H1 (cell line): Measurements from ENCODE around the gene IL22RA2. TPM values are rescaled to one million over a fixed set of nuclear protein-coding genes. Genes with fewer than 3 reads are reported as not detected.

Experiments used
- CTCF ChIA-PET: fragments of 300-600 bp; sonication (Branson Sonifier 250); formaldehyde crosslinking; loops from one replicate; lab custom pipeline; 2021; ENCODE audit not compliant: partially characterized antibody; lab: Charles Lee
- POLR2A ChIA-PET: fragments of 300-600 bp; sonication (Branson Sonifier 250); formaldehyde crosslinking; loops from one replicate; lab custom pipeline; 2021; ENCODE audit warnings: inconsistent platforms; ENCODE audit not compliant: partially characterized antibody; lab: Charles Lee
- DNase-seq, 2 experiments: peaks; one replicate each; pipeline versions ENCODE4 v3.0.0 to v3.0.0-alpha.2; 2010 to 2022; ENCODE audit warnings: low spot score in 2 of 2, low read depth in 1 of 2, mixed read lengths in 1 of 2
- FAIRE-seq: peaks from 2 replicates; lab custom pipeline; 2011; peaks lifted over from hg19 to GRCh38; lab: Jason Lieb, UNC
- H2AFZ ChIP-seq: 2 replicates; pipeline ENCODE4 v1.8.1; 2012; ENCODE audit warnings: low read length, inconsistent platforms
- H2AK5ac ChIP-seq: 2 replicates; pipeline ENCODE4 v1.6.1; 2013; ENCODE audit warnings: low read depth, low read length
- H2BK120ac ChIP-seq: replicated peaks from 2 replicates; pipeline ENCODE3; 2013; ENCODE audit warnings: low read depth, low read length, inconsistent platforms
- H2BK12ac ChIP-seq: 2 replicates; pipeline ENCODE4 v1.6.1; 2013; ENCODE audit warnings: low read depth, low read length
- H2BK15ac ChIP-seq: 2 replicates; pipeline ENCODE4 v1.6.1; 2013; ENCODE audit warnings: low read length
- H2BK20ac ChIP-seq: 2 replicates; pipeline ENCODE4 v1.6.1; 2013; ENCODE audit warnings: low read length
- H2BK5ac ChIP-seq: 2 replicates; pipeline ENCODE4 v1.6.1; 2013; ENCODE audit warnings: low read depth, low read length
- H3K14ac ChIP-seq: 2 replicates; pipeline ENCODE4 v1.6.1; 2013; ENCODE audit warnings: inconsistent platforms; ENCODE audit not compliant: insufficient read length
- H3K18ac ChIP-seq: 2 replicates; pipeline ENCODE4 v1.6.1; 2013; ENCODE audit warnings: low read length; ENCODE audit errors: extremely low read depth
- H3K23ac ChIP-seq: 2 replicates; pipeline ENCODE4 v1.6.1; 2013; ENCODE audit warnings: inconsistent platforms; ENCODE audit not compliant: insufficient read length
- H3K23me2 ChIP-seq: 2 replicates; pipeline ENCODE4 v1.6.1; 2013; ENCODE audit warnings: low read depth, low read length
- H3K27ac ChIP-seq: 2 replicates; pipeline ENCODE4 v1.6.1; 2011; ENCODE audit warnings: low read depth, low read length, inconsistent platforms
- H3K27me3 ChIP-seq, 4 experiments: replicated peaks in 1 of 4; 1 replicate in 1 of 4; 2 replicates in 3 of 4; pipeline versions ENCODE4 v1.6.1 to v1.8.1; 2011 to 2013; ENCODE audit warnings: low read length in 3 of 4, mild to moderate bottlenecking in 3 of 4, inconsistent platforms in 2 of 4, mixed read lengths in 2 of 4, moderate library complexity in 1 of 4; ENCODE audit not compliant: control insufficient read depth in 3 of 4, insufficient read depth in 3 of 4; ENCODE audit errors: extremely low read depth in 1 of 4
- H3K36me3 ChIP-seq, 4 experiments: 2 replicates each; pipeline versions ENCODE4 v1.6.1 to v1.8.1; 2011 to 2013; ENCODE audit warnings: mild to moderate bottlenecking in 4 of 4, low read length in 3 of 4, moderate library complexity in 2 of 4, control low read depth in 1 of 4, inconsistent platforms in 1 of 4; ENCODE audit not compliant: insufficient read depth in 4 of 4, control insufficient read depth in 2 of 4
- H3K4ac ChIP-seq: replicated peaks from 2 replicates; pipeline ENCODE3; 2013; ENCODE audit warnings: low read length, low read depth, mixed read lengths, inconsistent platforms; ENCODE audit not compliant: insufficient read length
- H3K4me1 ChIP-seq, 4 experiments: replicated peaks in 1 of 4; 1 replicate in 1 of 4; 2 replicates in 3 of 4; pipeline versions ENCODE4 v1.6.1 to v1.8.1; 2011 to 2013; ENCODE audit warnings: low read length in 3 of 4, inconsistent platforms in 2 of 4, mixed read lengths in 1 of 4; ENCODE audit not compliant: insufficient read depth in 4 of 4, control insufficient read depth in 3 of 4
- H3K4me2 ChIP-seq, 2 experiments: 2 replicates each; pipeline versions ENCODE4 v1.6.1 to v1.8.1; 2011 to 2013; ENCODE audit warnings: low read depth in 2 of 2, low read length in 2 of 2, control low read depth in 1 of 2, inconsistent platforms in 1 of 2, mild to moderate bottlenecking in 1 of 2; ENCODE audit not compliant: insufficient read depth in 1 of 2
- H3K4me3 ChIP-seq, 4 experiments: fragments of 200-600, 300-600 bp in 1 of 4; sonication (generic), shearing (Covaris generic), sonication (Bioruptor Twin) in 1 of 4; 2 replicates each; pipeline versions ENCODE4 v1.5.1 to v1.8.1; 2011 to 2016; ENCODE audit warnings: low read length in 4 of 4, low read depth in 3 of 4, control low read depth in 2 of 4, inconsistent platforms in 2 of 4, mild to moderate bottlenecking in 2 of 4, mixed read lengths in 1 of 4, moderate library complexity in 1 of 4; ENCODE audit not compliant: insufficient read depth in 2 of 4; ENCODE audit errors: extremely low read depth in 1 of 4
- H3K56ac ChIP-seq: replicated peaks from 2 replicates; pipeline ENCODE3; 2013; ENCODE audit warnings: low read depth, mild to moderate bottlenecking, mixed read lengths, low read length, inconsistent platforms; ENCODE audit not compliant: insufficient read length
- H3K79me1 ChIP-seq: 2 replicates; pipeline ENCODE4 v1.6.1; 2013; ENCODE audit warnings: low read depth, low read length, control low read depth
- H3K79me2 ChIP-seq, 2 experiments: 2 replicates each; pipeline versions ENCODE4 v1.6.1 to v1.8.1; 2012 to 2013; ENCODE audit warnings: low read length in 2 of 2, mild to moderate bottlenecking in 2 of 2, inconsistent platforms in 1 of 2; ENCODE audit not compliant: insufficient read depth in 2 of 2, control insufficient read depth in 1 of 2
- H3K9ac ChIP-seq, 4 experiments: replicated peaks in 1 of 4; 1 replicate in 1 of 4; 2 replicates in 3 of 4; pipeline versions ENCODE4 v1.6.1 to v1.8.1; 2011 to 2013; ENCODE audit warnings: low read depth in 3 of 4, low read length in 3 of 4, control low read depth in 2 of 4, mild to moderate bottlenecking in 2 of 4, moderate library complexity in 2 of 4, inconsistent platforms in 1 of 4; ENCODE audit errors: extremely low read depth in 1 of 4
- H3K9me3 ChIP-seq, 2 experiments: 2 replicates each; pipeline versions ENCODE4 v1.6.1 to v1.8.1; 2012 to 2013; ENCODE audit warnings: mild to moderate bottlenecking in 2 of 2, moderate library complexity in 2 of 2, control low read depth in 1 of 2, inconsistent platforms in 1 of 2, low read depth in 1 of 2, low read length in 1 of 2, mixed read lengths in 1 of 2; ENCODE audit not compliant: insufficient read depth in 2 of 2
- H4K20me1 ChIP-seq, 2 experiments: replicated peaks in 1 of 2; 2 replicates each; pipeline versions ENCODE3 to v1.8.1; 2011 to 2013; ENCODE audit warnings: inconsistent platforms in 2 of 2, low read length in 2 of 2, mild to moderate bottlenecking in 1 of 2; ENCODE audit not compliant: insufficient read depth in 2 of 2, control insufficient read depth in 1 of 2
- H4K5ac ChIP-seq: 2 replicates; pipeline ENCODE4 v1.6.1; 2013; ENCODE audit warnings: low read length, low read depth, mixed read lengths, inconsistent platforms; ENCODE audit not compliant: insufficient read length
- H4K8ac ChIP-seq: 2 replicates; pipeline ENCODE4 v1.8.0; 2013; ENCODE audit warnings: mild to moderate bottlenecking, moderate library complexity, low read length, inconsistent platforms; ENCODE audit not compliant: insufficient read depth; ENCODE audit errors: extremely low read depth
- H4K91ac ChIP-seq: replicated peaks from 2 replicates; pipeline ENCODE3; 2013; ENCODE audit warnings: low read length, mixed read lengths, inconsistent platforms; ENCODE audit not compliant: insufficient read length
- ATF3 ChIP-seq: IDR thresholded peaks from 2 replicates; pipeline ENCODE4 v1.6.1; 2011; ENCODE audit warnings: low read depth, mild to moderate bottlenecking, low read length; ENCODE audit not compliant: insufficient read depth
- CTCF ChIP-seq, 3 experiments: IDR thresholded peaks; 1 replicate in 2 of 3; 2 replicates in 1 of 3; pipeline versions ENCODE4 v1.5.1 to v1.6.1; 2011; ENCODE audit warnings: low read length in 3 of 3, mild to moderate bottlenecking in 3 of 3, inconsistent platforms in 2 of 3, low read depth in 1 of 3, moderate library complexity in 1 of 3; ENCODE audit not compliant: insufficient read depth in 1 of 3; ENCODE audit errors: control extremely low read depth in 1 of 3
- KDM4A ChIP-seq: IDR thresholded peaks from one replicate; pipeline ENCODE4 v1.7.1; 2012; ENCODE audit warnings: low read depth, mild to moderate bottlenecking, moderate library complexity, low read length, inconsistent platforms; ENCODE audit not compliant: severe bottlenecking
- SUZ12 ChIP-seq: fragments of 200-600 bp; sonication (generic); IDR thresholded peaks from 2 replicates; pipeline ENCODE4 v1.6.1; 2012; ENCODE audit warnings: mild to moderate bottlenecking, inconsistent platforms, low read length, moderate library complexity, mixed read lengths
- WGBS, 2 experiments: shearing (Covaris generic) in 1 of 2; methylation state at CpG; one replicate each; pipeline versions ENCODE4 v1.1.6 to v1.1.7; 2013 to 2015; ENCODE audit warnings: low lambda C conversion rate in 2 of 2, mixed read lengths in 2 of 2, inconsistent platforms in 1 of 2, low coverage in 1 of 2, missing lambda C conversion rate in 1 of 2; ENCODE audit not compliant: insufficient replicate concordance in 2 of 2, insufficient coverage in 1 of 2, insufficient read length in 1 of 2; ENCODE audit errors: extremely low coverage in 1 of 2, missing lambda C conversion rate in 1 of 2; 5-methylcytosine and 5-hydroxymethylcytosine counted together
- polyA plus RNA-seq, 7 experiments: library from polyadenylated mRNA; depleted of rRNA in 3 of 7; stranded (reverse) in 5 of 7; unstranded in 2 of 7; fragments of >200 nt in 5 of 7; fragments of 200-250 nt in 2 of 7; gene quantifications; 1 replicate in 5 of 7; 2 replicates in 1 of 7; 4 replicates in 1 of 7; pipeline versions ENCODE4 v1.2.1 to v1.2.3, GENCODE V29; 2011 to 2013; ENCODE audit warnings: missing spikeins in 2 of 7, mixed read lengths in 2 of 7
- total RNA-seq: library from RNA; stranded (reverse); fragmentation: NEBNext Ultra II Directional; extraction: Animal tissue kit (Norgen Biotek cat#: 25700); gene quantifications from 2 replicates; pipeline ENCODE4 v1.2.1, GENCODE V29; 2021

The IL22RA2 gene
- total and polyA plus RNA-seq, 2 of the 8 experiments (the other 6 are each of a cell fraction or from before 2014, with no cell fraction given), result not detected

- Histone ChIP-seq H2BK15ac (no peak overlapping the region), H3K9me3 (peaks cover 17 to 23% of the 10 kb centered on the region in 2 experiments), H3K14ac (no peak overlapping the region), H4K91ac (no peak overlapping the region), H2BK20ac (no peak overlapping the region), H3K18ac (no peak overlapping the region), H2BK12ac (no peak overlapping the region), H4K20me1 (no peaks in the 10 kb centered on the region), H3K27me3 (no peaks in the 10 kb centered on the region), H3K23ac (no peak overlapping the region), H3K23me2 (no peaks in the 10 kb centered on the region), H4K5ac (no peak overlapping the region), H2BK120ac (no peak overlapping the region), H3K79me2 (no peaks in the 10 kb centered on the region), H3K4me2 (no peak overlapping the region), H2AK5ac (no peak overlapping the region), H4K8ac (no peak overlapping the region), H3K4me3 (no peak overlapping the region), H3K36me3 (peaks cover 0 to 4% (median 0%) of the 10 kb centered on the region in 4 experiments; a peak in 1 of 8 replicates), H3K9ac (no peak overlapping the region), H3K4ac (no peak overlapping the region), H3K56ac (no peak overlapping the region), H3K79me1 (no peaks in the 10 kb centered on the region), H3K4me1 (no peaks in the 10 kb centered on the region), H2BK5ac (no peak overlapping the region), H2AFZ (no peak overlapping the region), H3K27ac (no peak overlapping the region)
- no peak for FAIRE-seq
- no peak for TF ChIP-seq CTCF (IDR thresholded peaks at IDR 0.05; ENCODE audit: control extremely low read depth in 1 of 3, insufficient read depth in 1 of 3, low read depth in 1 of 3, low read length in 3 of 3)
- no peak for TF ChIP-seq ATF3
- TF ChIP-seq SUZ12, result no peak
- TF ChIP-seq KDM4A, result no peak
- POLR2A ChIA-PET, result no interaction called here
- 91% methylated on average over 4 of the region's 4 CpGs; no CpG with 5 or more reads in 1 of the 2 experiments for WGBS, 2 experiments
- no peak for DNase-seq
- CTCF ChIA-PET, result no interaction called here
Observed at GRCh38 chr6:137122612-137123011, 50.8 kb downstream of the IL22RA2 start.
